ENCODE results near the gene SIGLEC7. TPM values are rescaled to one million over a fixed set of nuclear protein-coding genes. Genes with fewer than 3 reads are reported as not detected.

SIGLEC7 gene
- total and polyA plus RNA-seq, 4 donors, result 2.1 to 29.3 (median 9.8) TPM

- Histone ChIP-seq H3K27me3 (ENCODE audit: control insufficient read depth in 3 of 3, insufficient read depth in 3 of 3, low read length in 2 of 3) (peaks cover 0 to 8% (median 0%) of the 10 kb centered on the region in 3 donors), H3K9me3 (ENCODE audit: control insufficient read depth in 4 of 4, insufficient read depth in 3 of 4, low read length in 3 of 4) (no peaks in the 10 kb centered on the region), H3K4me3 (no peak overlapping the region), H3K4me1 (ENCODE audit: control insufficient read depth in 5 of 5, insufficient read depth in 5 of 5, low read length in 5 of 5) (peaks cover 0 to 14% (median 4%) of the 10 kb centered on the region in 5 donors), H3K36me3 (ENCODE audit: control insufficient read depth in 4 of 4, insufficient read depth in 4 of 4, low read length in 4 of 4) (peaks cover 0 to 2% (median 0%) of the 10 kb centered on the region in 4 donors), H3K9ac (ENCODE audit: insufficient read depth in 1 of 2, low read length in 2 of 2) (no peak overlapping the region), H3K27ac (ENCODE audit: low read depth in 1 of 2, low read length in 1 of 2) (no peak overlapping the region)
- 74 to 79% methylated on average over 1 of the region's 1 CpG for WGBS, 2 donors
- no peak for TF ChIP-seq CTCF (IDR thresholded peaks at IDR 0.05; ENCODE audit: control extremely low read depth, extremely low read depth)
- ATAC-seq (ENCODE audit: insufficient read depth, low FRiP score) (no peak), DNase-seq (no peak)
Measured at GRCh38 chr19:51110666-51110971, 31.5 kb upstream of the SIGLEC7 start.

- H3K4me3 ChIP-seq, result no peak overlapping the region
- ATAC-seq (ENCODE audit: insufficient read depth, low FRiP score) (no peak), DNase-seq (no peak)
- no peak overlapping the region for H3K27ac ChIP-seq (ENCODE audit: low read depth in 1 of 2, low read length in 1 of 2)
- H3K4me1 ChIP-seq (ENCODE audit: control insufficient read depth in 5 of 5, insufficient read depth in 5 of 5, low read length in 5 of 5), result peaks cover 0 to 14% (median 4%) of the 10 kb centered on the region in 5 donors
- no peak overlapping the region for H3K9ac ChIP-seq (ENCODE audit: insufficient read depth in 1 of 2, low read length in 2 of 2)
- H3K27me3 ChIP-seq (ENCODE audit: control insufficient read depth in 3 of 3, insufficient read depth in 3 of 3, low read length in 2 of 3), result peaks cover 0 to 8% (median 0%) of the 10 kb centered on the region in 3 donors
- no peak for TF ChIP-seq CTCF (IDR thresholded peaks at IDR 0.05; ENCODE audit: control extremely low read depth, extremely low read depth)
- 43 to 48% methylated on average over 6 of the region's 6 CpGs for WGBS, 2 donors
- no peaks in the 10 kb centered on the region for H3K36me3 ChIP-seq (ENCODE audit: control insufficient read depth in 4 of 4, insufficient read depth in 4 of 4, low read length in 4 of 4)
- no peaks in the 10 kb centered on the region for H3K9me3 ChIP-seq (ENCODE audit: control insufficient read depth in 4 of 4, insufficient read depth in 3 of 4, low read length in 3 of 4)
Measured at GRCh38 chr19:51111606-51112005, 30.5 kb upstream of the SIGLEC7 start.

GRCh38 chr19:51114087-51114729, 27.9 kb upstream of the SIGLEC7 start:
- ATAC-seq (ENCODE audit: insufficient read depth, low FRiP score) (no peak), DNase-seq (no peak)
- no peak for TF ChIP-seq CTCF (IDR thresholded peaks at IDR 0.05; ENCODE audit: control extremely low read depth, extremely low read depth)
- no peaks in the 10 kb centered on the region for H3K36me3 ChIP-seq (ENCODE audit: control insufficient read depth in 4 of 4, insufficient read depth in 4 of 4, low read length in 4 of 4)
- H3K27me3 ChIP-seq (ENCODE audit: control insufficient read depth in 3 of 3, insufficient read depth in 3 of 3, low read length in 2 of 3), result peaks cover 0 to 8% (median 0%) of the 10 kb centered on the region in 3 donors
- H3K4me1 ChIP-seq (ENCODE audit: control insufficient read depth in 5 of 5, insufficient read depth in 5 of 5, low read length in 5 of 5), result no peaks in the 10 kb centered on the region
- H3K4me3 ChIP-seq, result no peak overlapping the region
- H3K9me3 ChIP-seq (ENCODE audit: control insufficient read depth in 4 of 4, insufficient read depth in 3 of 4, low read length in 3 of 4), result no peaks in the 10 kb centered on the region
- H3K27ac ChIP-seq (ENCODE audit: low read depth in 1 of 2, low read length in 1 of 2), result peak overlapping the region in 1 of 2 donors; percentile 67
- H3K9ac ChIP-seq (ENCODE audit: insufficient read depth in 1 of 2, low read length in 2 of 2), result no peak overlapping the region
- 68 to 74% methylated on average over 6 of the region's 6 CpGs for WGBS, 2 donors

Data from lung (tissue), 12 donors.